Inflammatory macrophage treated with lipopolysaccharide for 1 hour (primary cell): ENCODE data around the gene PKN2.
A peak's percentile ranks its signal among the peaks of the same experiment; 100 is the strongest.

Experiments
- DNase-seq, 2 donors: peaks; one replicate each; pipeline ENCODE4 v3.0.0-alpha.2; 2020 to 2022

Gene PKN2

GRCh38 chr1:88683541-88684481, at the start of gene PKN2:
Gene PKN2 (plus strand): TSS chr1:88684273. CDS start chr1:88684581, 308 bp downstream.
- DNase-seq: peak; percentile 99

- no peak for DNase-seq
These were observed 49.5 kb upstream of the PKN2 start for GRCh38 chr1:88634538-88634937.

DNA sequence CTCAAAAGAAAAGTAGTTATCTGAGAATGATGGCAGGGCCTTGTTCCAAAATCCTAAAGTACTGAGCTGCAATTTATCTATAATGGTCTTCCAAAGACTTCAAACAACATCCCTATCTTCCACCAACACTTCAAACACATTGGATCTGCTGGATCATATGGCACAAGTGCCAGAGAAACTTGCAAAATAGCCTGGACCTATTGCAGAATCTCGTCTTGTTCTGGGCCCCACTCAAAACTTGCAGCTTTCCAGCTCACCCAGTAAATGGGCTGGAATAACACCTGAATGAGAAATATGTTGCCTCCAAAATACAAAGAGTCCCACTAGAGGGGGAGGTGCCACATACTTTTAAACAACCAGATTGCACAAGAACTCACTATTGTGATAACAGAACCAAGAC, 44.0 kb upstream of the PKN2 start:
- no peak for DNase-seq

- DNase-seq: no peak
These were observed 38.2 kb upstream of the PKN2 start for GRCh38 chr1:88645886-88646285.

DNA sequence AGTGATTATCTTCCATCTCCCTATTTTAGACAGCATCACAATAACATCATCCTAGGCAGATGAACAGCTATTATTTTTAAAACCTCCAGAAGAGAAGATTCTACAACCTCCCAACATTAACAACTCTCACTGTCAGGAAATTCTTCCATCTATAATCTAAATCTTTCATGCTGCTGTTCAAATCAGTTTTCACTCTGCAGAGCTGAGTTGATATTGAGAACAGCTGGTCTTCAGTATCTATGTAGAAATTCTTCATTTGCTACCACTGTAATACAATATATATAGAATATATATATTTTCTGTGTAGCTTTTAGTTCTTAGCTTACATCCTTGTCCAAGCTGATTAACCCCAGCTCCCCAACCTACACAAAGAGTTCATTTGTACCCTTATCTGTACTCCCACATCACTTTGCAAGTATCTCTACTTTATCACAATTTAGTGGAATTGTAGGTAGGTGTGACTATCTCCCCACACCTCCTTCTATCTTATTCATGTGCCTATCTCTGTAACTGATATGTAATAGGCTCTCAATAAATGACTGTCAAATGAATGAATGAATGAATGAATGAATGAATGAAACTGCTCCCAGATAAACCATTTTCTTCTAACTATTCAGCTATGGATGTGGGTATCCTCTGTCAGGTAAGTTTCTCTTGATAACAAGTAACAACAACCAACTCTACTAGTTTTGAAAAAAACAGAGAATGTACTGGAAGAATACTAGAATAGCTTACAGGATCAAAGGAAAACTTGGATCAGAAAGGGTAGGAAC, 37.4 kb upstream of the PKN2 start:
- DNase-seq: no peak

DNA sequence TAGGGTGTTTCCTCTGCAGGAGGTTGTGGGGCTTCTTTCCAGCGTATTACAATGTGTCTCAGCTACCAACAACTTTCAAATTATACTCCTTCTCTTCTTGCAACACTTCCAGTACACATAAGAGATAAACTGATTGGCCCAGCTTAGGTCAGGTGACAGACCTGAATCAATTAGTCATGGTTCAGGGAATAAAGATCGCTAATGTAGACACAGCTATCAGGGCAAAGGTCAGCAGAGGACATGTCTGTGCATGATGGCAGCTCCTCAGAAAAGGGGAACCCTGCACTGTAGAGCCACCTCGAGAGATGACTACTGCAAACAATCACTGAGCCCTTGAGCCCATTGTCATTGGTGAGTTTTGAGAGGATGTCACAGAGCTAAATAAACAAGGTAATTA, 36.8 kb upstream of the PKN2 start:
- DNase-seq: no peak

GRCh38 chr1:88647749-88648415, 36.2 kb upstream of the PKN2 start:
- DNase-seq: no peak

DNA sequence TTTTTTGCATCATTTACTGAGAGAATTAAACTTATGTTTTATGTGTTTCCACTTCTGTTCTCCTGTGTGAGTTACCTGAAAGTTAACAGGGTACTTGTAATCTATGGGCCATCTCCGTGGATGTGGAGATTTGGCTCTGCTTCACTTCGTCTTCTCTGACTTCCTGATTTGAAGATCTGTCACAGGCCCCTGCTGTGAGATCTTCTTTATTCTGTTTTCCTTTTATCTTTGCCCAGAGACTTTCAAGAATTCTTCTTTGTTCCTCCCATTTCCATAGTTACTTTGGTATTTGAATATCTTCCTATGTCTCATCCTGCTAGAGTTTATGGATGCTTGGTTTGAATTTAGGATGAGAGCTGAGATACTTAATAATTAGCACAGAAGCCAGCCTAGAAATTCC, 35.4 kb upstream of the PKN2 start:
- DNase-seq: no peak

- no peak for DNase-seq
These were observed 34.1 kb upstream of the PKN2 start for GRCh38 chr1:88649932-88650331.

GRCh38 chr1:88650676-88651418, 33.2 kb upstream of the PKN2 start:
- no peak for DNase-seq

DNA sequence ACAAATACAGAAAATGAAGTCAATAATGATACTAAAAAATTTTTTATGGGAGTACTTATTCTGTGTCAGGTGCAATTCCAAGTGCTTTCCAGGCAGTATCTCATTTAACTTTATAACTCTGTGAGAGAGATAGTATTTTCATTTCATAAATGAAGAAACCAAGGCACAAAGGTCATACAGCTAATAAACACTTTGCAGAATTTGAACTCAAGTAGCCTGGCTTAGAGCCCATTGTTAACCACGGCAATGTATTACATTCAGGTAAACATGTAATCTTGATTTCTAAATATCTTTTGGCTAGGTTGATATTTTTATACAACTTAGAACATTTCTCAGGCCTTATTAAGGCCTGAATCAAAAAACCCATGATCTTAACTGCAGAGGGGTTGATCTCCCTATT, 28.9 kb upstream of the PKN2 start:
- no peak for DNase-seq

GRCh38 chr1:88655685-88656299, 28.3 kb upstream of the PKN2 start:
- peak; percentile 17 to 76 for DNase-seq

- no peak for DNase-seq
These were observed 25.7 kb upstream of the PKN2 start for GRCh38 chr1:88658419-88658818.

DNA sequence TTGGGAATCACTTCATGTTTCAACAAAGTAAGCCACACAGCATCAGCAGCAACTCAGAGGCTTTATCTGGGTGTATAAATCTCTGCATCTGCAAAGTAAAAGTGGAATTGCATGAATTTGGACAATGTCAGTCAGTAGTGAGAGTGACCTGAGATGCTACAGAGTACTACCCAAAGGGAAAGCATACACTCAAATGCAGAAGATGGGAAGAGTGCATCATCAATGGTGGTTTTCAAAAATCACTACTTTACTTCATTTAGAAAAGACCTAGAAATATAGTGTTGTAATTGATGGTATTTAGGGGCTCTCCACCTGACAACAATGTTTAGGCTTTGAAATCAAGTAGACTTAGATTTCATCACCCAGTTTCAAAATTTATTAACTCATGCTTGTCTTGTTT, 24.5 kb upstream of the PKN2 start:
- peak in 1 of 2 donors; percentile 6 for DNase-seq

GRCh38 chr1:88661188-88661587, 22.9 kb upstream of the PKN2 start:
- DNase-seq: no peak

DNA sequence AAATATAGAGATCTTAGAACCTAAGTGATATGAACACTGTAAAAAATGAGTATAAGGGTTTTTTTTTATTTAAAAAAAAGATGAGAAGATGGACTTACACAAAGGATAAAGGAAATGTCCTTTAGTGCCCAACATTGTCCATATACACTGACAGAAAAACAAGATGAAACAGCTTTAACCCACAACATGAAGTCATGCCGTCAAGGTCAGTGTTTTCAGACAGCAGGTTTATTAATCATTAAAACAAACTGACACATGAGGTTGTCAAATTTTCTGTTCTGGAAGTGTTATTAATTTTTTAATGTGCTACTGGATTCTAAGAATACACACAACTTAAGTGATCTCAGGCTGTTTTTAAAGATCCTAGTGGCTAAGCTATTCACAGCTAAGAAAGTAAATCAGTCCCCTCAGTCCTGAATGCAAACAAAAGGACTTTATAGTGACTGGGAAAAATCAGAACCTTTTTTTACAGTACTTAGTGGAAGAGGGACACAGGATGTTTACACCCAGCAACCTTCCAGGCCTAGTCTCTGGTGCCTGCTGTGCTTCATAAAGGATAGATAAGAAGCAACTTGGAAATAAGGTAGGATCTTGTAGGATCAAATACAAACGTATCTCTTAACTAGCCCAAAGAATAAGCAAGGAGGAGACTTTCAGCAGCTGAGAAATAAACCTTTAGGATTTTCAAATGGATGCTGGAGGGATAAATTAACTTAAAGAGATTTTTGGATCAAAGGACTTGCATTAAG, 21.9 kb upstream of the PKN2 start:
- DNase-seq: no peak

- no peak for DNase-seq
These were observed 21.4 kb upstream of the PKN2 start for GRCh38 chr1:88662723-88663122.

DNA sequence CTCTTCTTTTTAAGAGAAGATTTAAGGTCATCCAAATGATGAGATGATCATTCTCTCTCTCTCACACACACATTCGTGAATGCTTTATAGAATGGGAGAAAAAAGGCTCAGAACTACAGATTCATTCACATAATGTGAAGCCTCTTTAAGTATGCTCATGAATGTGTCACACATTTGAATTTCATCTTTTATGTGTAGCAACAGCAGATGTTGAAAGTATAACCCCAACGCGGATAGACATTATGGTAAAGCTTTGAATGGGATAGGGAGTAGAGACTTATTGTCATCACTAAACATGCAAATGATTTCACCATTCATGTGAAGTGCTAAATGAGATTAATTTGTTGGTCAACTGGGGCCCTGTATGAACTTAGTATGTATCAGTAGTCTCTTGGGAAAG, 15.7 kb upstream of the PKN2 start:
- no peak for DNase-seq

- no peak for DNase-seq
These were observed 13.6 kb upstream of the PKN2 start for GRCh38 chr1:88670462-88670861.

DNA sequence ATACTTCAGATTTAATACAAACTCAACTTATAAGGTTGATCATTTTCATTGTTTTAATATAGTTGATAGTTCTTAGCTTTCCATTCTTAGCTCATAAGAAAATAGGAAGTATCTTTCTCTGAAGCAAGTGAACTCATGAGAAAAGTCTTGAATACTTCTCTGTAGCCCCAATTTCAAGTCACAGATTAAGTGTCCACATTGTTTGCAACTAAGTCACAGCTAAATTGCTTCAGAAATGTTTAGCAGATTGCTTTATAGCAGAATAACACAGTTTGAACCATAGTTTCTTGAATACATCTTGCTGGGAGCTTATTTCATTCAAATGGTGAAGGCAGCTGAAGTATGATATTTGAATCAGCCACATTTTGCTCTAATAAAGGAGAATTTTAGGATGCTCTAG, 10.6 kb upstream of the PKN2 start:
- no peak for DNase-seq

- DNase-seq: no peak
These were observed 5.7 kb upstream of the PKN2 start for GRCh38 chr1:88678405-88678804.

GRCh38 chr1:88680471-88680870, 3.6 kb upstream of the PKN2 start:
- DNase-seq: no peak
